ENCODE measurements around the gene TPRN. TPM values are rescaled to one million over a fixed set of nuclear protein-coding genes. Genes with fewer than 3 reads are reported as not detected.

Gene TPRN
- total and polyA plus RNA-seq, 9 of the 15 experiments (the other 6 are each of a cell fraction or from before 2014, with no cell fraction given) = 0.31 to 31.9 (median 4.4) TPM

DNA sequence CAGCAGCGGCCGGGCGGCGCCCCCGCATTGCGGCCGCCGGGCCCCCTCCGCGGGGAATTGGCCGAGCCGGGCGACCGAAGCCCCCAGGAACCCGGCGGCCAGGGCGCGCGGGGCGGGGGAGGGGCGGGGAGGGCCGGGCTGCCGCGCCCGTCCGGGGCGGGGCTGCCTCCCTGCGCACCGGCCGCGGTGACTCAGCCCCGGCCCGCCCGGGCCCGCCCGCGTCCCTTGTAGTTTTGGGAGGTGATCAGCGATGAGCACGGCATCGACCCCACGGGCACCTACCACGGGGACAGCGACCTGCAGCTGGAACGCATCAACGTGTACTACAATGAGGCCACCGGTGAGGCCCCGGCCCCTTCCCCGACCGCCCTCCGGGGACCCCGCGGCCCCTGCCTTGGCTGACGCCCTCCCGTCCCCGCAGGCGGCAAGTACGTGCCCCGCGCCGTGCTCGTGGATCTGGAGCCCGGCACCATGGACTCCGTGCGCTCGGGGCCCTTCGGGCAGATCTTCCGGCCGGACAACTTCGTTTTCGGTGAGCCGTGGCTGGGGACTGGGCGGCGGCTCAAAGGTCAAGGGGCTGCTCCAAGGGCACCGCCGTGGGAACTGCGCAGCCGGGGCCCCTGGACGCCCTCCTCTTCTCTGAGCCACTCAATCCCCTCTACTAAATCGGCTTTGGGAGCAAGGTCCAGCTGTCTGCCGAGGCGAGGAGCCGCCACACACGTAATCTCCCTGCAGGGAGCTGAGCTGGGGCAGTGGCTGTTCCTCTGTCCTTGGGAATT is 41.1 kb upstream of the TPRN start (continued):
- TF ChIP-seq HNRNPL (IDR thresholded peaks at IDR 0.05; ENCODE audit: low read depth, low read length) = 0 out of 2 replicates have a peak, but pooled peaks have one; percentile 33
- TF ChIP-seq, protein P1, sequence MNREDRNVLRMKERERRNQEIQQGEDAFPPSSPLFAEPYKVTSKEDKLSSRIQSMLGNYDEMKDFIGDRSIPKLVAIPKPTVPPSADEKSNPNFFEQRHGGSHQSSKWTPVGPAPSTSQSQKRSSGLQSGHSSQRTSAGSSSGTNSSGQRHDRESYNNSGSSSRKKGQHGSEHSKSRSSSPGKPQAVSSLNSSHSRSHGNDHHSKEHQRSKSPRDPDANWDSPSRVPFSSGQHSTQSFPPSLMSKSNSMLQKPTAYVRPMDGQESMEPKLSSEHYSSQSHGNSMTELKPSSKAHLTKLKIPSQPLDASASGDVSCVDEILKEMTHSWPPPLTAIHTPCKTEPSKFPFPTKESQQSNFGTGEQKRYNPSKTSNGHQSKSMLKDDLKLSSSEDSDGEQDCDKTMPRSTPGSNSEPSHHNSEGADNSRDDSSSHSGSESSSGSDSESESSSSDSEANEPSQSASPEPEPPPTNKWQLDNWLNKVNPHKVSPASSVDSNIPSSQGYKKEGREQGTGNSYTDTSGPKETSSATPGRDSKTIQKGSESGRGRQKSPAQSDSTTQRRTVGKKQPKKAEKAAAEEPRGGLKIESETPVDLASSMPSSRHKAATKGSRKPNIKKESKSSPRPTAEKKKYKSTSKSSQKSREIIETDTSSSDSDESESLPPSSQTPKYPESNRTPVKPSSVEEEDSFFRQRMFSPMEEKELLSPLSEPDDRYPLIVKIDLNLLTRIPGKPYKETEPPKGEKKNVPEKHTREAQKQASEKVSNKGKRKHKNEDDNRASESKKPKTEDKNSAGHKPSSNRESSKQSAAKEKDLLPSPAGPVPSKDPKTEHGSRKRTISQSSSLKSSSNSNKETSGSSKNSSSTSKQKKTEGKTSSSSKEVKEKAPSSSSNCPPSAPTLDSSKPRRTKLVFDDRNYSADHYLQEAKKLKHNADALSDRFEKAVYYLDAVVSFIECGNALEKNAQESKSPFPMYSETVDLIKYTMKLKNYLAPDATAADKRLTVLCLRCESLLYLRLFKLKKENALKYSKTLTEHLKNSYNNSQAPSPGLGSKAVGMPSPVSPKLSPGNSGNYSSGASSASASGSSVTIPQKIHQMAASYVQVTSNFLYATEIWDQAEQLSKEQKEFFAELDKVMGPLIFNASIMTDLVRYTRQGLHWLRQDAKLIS (CRISPR knock-in tag; IDR thresholded peaks at IDR 0.05) = peak; percentile 68; the same call in 1 of the 2 replicates
- TF ChIP-seq TAF7 (tag; IDR thresholded peaks at IDR 0.05) = no peak
- peak in 1 of 2 experiments; percentile 41; a peak in 2 of 4 replicates for TF ChIP-seq HDAC1 (IDR thresholded peaks at IDR 0.05)
- TF ChIP-seq MAZ (CRISPR knock-in tag; conservative IDR thresholded peaks at IDR 0.05 in 1 of 2, IDR thresholded peaks at IDR 0.05 in 1 of 2) = 0 out of 4 replicates have a peak, but pooled peaks of 1 of the 2 experiments have one; percentile 28
- peak; percentile 85 for TF ChIP-seq HMGN3 (IDR thresholded peaks at IDR 0.05; ENCODE audit: borderline replicate concordance, extremely low read depth, insufficient read length, low read depth, low read length)
- peak; percentile 39; the same call in 1 of the 2 replicates for TF ChIP-seq SAFB (IDR thresholded peaks at IDR 0.05; ENCODE audit: borderline replicate concordance, low read depth, low read length)
- peak; percentile 62 for TF ChIP-seq RBBP5 (IDR thresholded peaks at IDR 0.05; ENCODE audit: borderline replicate concordance, insufficient read depth, low read length, poor library complexity, severe bottlenecking)
- TF ChIP-seq, protein P2, sequence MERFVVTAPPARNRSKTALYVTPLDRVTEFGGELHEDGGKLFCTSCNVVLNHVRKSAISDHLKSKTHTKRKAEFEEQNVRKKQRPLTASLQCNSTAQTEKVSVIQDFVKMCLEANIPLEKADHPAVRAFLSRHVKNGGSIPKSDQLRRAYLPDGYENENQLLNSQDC (CRISPR knock-in tag; IDR thresholded peaks at IDR 0.05) = no peak
- no peak for TF ChIP-seq NCOA4 (IDR thresholded peaks at IDR 0.05; ENCODE audit: partially characterized antibody)
- TF ChIP-seq POLR2AphosphoS5 (IDR thresholded peaks at IDR 0.05; ENCODE audit: control insufficient read depth, insufficient read depth, low read depth, low read length) = 0 out of 2 replicates have a peak, but pooled peaks have one; percentile 16
- TF ChIP-seq SNRNP70 (optimal IDR thresholded peaks at IDR 0.05; ENCODE audit: low read depth, low read length) = peak; percentile 20
- TF ChIP-seq, protein P3, sequence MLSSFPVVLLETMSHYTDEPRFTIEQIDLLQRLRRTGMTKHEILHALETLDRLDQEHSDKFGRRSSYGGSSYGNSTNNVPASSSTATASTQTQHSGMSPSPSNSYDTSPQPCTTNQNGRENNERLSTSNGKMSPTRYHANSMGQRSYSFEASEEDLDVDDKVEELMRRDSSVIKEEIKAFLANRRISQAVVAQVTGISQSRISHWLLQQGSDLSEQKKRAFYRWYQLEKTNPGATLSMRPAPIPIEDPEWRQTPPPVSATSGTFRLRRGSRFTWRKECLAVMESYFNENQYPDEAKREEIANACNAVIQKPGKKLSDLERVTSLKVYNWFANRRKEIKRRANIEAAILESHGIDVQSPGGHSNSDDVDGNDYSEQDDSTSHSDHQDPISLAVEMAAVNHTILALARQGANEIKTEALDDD (IDR thresholded peaks at IDR 0.05) = no peak
- no peak for TF ChIP-seq SREBF2 (CRISPR knock-in tag; IDR thresholded peaks at IDR 0.05)
- TF ChIP-seq, protein P4, sequence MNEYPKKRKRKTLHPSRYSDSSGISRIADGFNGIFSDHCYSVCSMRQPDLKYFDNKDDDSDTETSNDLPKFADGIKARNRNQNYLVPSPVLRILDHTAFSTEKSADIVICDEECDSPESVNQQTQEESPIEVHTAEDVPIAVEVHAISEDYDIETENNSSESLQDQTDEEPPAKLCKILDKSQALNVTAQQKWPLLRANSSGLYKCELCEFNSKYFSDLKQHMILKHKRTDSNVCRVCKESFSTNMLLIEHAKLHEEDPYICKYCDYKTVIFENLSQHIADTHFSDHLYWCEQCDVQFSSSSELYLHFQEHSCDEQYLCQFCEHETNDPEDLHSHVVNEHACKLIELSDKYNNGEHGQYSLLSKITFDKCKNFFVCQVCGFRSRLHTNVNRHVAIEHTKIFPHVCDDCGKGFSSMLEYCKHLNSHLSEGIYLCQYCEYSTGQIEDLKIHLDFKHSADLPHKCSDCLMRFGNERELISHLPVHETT (CRISPR knock-in tag; conservative IDR thresholded peaks at IDR 0.05 in 1 of 2, IDR thresholded peaks at IDR 0.05 in 1 of 2) = peak in 1 of 2 experiments; percentile 86; a peak in 1 of 4 replicates
- TF ChIP-seq, protein P5, sequence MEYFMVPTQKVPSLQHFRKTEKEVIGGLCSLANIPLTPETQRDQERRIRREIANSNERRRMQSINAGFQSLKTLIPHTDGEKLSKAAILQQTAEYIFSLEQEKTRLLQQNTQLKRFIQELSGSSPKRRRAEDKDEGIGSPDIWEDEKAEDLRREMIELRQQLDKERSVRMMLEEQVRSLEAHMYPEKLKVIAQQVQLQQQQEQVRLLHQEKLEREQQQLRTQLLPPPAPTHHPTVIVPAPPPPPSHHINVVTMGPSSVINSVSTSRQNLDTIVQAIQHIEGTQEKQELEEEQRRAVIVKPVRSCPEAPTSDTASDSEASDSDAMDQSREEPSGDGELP (CRISPR knock-in tag; IDR thresholded peaks at IDR 0.05; ENCODE audit: borderline replicate concordance) = peak; percentile 31; the same call in 1 of the 2 replicates
